Stimulated activated CD4-positive, alpha-beta T cell treated with anti-CD3 and anti-CD28 coated beads, Interleukin-1b, Interleukin-23, amount 100 ng/mL, for 1 hour (primary cell): ENCODE measurements around the gene GRN.

Experiments
- DNase-seq, 2 donors: peaks; one replicate each; pipeline ENCODE4 v3.0.0-alpha.2; 2020; ENCODE audit warnings: low read depth in 2 of 2

The GRN gene

DNA sequence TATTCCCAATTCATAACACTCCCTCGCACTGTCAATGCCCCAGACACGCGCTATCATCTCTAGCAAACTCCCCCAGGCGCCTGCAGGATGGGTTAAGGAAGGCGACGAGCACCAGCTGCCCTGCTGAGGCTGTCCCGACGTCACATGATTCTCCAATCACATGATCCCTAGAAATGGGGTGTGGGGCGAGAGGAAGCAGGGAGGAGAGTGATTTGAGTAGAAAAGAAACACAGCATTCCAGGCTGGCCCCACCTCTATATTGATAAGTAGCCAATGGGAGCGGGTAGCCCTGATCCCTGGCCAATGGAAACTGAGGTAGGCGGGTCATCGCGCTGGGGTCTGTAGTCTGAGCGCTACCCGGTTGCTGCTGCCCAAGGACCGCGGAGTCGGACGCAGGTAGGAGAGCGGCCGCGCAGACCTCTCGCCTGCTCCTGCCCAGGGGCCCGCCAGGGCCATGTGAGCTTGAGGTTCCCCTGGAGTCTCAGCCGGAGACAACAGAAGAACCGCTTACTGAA is at the start of gene GRN:
Gene GRN (plus strand): TSS at position 364 of the 515 bp plus-strand sequence. CDS start 3,863 bp downstream, outside the sequence.
- DNase-seq, result peak; percentile 62 to 67

DNA sequence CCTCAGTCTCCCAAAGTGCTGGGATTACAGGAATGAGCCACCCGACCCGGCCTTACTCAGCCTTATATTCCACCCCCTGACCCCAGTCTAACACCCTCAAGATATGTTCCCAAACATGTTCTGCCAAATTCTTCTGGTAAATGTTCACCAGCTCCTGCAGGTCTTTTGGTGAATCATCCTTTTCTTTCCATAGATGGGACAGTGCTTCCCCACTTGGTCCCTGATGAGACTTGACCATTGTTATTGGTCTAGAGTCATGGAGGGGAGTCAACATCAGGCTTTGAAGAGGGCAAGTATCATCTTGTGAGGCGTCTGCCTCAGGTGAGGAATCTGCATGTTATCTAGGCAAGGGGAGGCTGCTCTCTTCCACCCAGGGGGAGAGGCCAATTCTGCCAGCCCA is 47.1 kb upstream of the GRN start:
- no peak for DNase-seq

DNA sequence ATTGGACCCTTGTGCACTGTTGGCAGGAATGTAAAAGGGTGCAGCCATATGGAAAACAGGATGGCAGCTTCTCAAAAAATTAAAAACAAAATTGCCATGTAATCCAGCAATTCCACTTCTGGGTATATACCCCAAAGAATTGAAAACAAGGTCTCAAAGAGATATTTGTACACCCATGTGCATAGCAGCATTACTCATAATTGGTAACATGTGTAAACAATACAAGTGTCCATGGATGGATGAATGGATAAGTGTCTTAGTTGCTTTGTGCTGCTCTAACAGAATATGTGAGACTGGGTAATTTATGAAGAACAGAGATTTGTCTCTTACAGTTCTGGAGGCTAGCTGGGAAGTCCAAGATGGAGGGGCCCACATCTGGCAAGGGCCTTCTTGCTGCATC is 40.5 kb upstream of the GRN start:
- no peak for DNase-seq

DNA sequence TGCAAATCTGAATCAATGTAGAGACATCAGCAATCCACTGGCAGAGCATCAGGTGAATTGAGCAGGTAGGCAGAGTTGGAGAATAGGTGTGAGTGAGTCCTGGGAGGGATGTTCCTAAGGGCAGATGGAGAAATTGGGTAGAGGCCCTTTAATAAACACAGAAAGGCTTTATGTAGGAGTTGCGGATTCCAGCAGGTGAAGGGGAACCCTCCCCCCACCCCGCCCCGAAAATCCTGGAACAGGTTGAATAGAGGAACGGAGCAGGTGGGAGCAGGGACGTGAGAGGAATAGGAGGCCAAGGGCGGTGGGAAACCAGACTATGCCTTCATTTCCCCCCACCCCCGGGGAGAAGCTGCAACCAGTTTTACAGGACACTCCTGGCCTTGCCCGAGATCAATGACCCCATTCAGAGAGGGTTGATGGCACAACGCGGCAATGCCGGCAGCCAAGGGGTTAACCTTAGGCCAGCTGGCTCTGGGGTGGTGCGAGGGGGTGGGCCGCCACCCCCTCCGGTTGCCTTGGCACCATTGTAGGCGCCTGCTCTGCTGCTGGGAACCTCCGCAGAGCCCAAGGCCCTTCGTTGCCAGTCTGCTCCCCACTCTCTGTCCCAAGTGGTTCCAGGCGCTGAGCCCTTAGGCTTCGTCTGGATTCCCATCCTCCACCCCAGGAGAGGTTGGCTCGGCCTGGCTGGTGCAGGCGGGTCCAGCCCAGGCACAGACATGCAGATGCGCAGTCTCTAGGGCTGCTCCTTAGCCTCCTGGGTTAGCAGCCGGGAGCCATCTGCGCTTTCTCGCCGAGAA is 37.5 kb upstream of the GRN start:
- DNase-seq, result no peak

DNA sequence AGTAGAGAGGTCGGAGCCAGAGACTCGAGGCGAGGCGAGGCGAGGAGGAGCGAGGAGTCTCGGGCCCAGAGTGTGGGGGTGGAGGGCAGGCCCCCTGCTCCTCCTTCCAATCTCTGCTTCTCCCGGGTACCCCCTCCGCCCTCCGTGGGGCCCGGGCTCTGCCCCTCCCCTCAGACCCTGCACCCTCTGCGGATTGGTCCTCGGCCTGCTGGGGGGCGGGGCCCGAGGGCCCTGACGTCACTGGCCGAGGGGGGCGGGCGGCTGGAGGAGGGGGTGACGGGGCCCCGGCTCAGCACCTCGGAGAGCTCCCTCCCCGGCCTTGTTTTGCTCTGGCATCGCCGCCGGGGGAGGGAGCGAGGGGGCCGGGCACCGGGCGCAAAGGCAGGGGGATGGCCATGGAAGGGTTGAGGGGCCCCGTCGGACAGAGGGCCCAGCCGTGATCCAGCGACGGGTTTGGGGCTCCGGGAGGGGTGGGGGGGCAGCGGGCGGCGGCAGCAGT is 36.7 kb upstream of the GRN start, which contains the start of gene RUNDC3A:
Gene RUNDC3A (plus strand): TSS at position 282 of the 499 bp plus-strand sequence. CDS start 232 bp downstream, outside the sequence.
- peak; percentile 68 to 80 for DNase-seq

DNA sequence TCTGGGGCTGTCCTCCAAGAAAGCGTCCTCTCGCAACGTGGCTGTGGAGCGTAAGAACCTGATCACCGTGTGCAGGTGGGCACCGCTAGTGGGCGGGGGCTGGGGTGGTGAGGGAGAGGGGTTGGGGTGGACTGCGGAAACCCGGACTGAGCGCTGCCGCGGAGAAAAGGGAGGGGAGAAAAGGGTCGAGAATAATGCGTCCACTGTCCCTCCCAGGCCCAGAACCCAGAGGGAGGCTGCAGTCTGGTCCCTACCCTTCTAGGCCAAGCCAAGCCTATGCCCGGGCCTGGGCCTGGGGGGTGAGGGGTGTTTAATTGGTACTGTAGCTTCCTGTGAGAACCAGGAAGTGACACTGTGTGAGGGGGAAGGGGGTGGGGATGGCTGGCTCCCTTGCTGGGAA is 36.2 kb upstream of the GRN start:
- DNase-seq, result no peak

DNA sequence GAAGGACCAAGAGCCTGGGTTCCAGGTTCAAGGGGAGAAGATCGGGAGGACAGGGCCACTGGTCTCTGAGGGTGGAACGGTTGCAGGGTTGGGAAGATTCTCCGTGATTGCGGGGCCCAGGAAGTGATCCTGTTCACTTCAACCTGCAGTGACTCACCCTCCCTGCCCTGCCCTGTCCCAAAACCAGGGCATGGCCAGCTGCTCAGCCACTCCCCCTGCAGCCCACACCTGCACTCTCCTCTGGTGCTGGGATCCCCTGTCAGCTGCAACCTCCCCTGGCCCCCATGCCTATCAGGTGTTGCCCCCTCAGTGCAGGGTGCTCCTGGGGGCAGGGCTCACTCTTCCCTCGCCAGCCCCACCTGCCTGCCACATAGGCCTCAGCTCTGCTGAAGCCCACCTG is 35.6 kb upstream of the GRN start:
- DNase-seq, result no peak

DNA sequence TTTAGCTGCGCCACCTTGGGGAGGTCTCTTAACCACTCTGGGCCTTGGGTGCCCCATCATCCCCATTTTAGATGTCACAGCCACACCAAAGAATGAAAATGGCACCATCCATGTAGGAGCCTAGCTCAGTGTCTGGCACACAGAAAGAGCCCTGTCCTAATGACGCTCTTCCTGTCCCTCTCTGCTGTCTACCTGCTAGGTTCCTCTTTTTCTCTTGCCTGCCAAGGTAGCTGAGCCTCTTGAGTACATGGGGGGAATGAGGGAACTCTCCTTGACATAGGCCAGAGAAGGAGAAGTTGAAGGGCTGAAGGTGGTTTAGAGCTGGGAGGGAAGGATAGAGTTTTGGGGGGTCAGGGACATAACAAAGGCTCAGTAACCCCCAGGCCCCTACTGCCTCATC is 34.9 kb upstream of the GRN start:
- no peak for DNase-seq

DNA sequence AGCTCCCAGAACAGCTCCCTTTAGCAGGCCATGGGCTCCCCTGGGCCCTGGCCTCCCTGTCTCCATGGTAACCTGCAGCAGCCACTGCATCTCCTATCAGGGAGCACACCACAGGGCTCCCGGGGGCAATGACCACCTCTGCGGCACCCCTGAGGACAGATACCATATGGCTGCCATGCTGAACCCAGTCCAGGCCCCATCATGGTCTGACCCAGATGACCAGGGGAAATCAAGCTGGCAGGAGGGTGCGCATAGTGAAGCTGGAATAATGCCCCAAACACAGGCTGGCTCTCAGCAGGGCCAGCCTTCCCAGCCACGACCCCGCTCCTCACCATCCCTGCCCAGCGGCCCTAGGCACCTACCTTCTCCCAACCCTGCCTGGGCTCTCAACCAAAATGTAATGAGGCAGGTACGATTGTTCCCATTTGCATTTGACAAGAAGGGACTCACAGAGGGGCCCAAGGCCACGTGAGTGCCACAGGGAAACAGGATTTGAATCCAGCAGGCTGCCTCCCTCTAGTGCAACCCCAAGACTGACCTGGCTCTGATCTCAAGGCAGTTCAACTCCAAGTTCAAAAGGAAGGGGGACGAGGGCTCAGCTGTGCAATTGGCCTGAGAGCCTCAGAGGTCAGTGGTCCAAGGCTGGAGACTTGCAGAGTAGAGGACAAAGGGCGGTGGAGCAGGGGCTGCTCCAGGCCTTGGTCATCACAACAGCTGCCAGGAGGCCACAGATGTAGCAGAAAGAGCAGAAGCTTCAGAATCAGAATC is 34.3 kb upstream of the GRN start:
- DNase-seq, result no peak

DNA sequence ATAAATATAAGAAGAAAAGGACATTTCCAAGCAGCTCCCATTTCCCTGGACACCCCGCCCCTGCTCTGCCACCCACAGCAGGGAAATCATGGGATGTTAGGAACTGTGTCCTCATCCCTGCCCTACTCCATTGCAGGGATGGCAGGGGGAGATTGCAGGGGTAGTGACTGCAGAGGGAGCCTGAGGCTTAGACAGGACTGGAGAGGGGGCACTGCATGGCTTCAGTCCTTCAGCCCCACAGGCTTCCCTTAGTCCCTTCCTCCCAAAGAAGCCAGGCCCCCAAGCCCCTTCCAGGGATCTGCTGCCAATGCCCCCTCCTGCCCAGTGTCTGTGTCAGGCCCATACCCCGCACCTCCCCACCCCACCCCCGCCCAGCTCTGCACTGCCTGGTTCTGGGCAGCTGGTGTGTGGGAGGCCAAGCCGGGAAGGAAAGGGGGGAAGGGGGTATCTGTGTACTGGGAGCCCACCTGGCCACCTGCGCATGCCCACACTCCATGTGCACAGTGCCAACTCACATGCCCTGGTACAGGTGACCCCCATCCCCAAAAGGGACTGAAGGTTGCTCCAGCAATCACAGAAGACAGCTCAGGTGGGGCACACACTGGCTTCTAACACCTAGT is 33.4 kb upstream of the GRN start:
- DNase-seq, result no peak

DNA sequence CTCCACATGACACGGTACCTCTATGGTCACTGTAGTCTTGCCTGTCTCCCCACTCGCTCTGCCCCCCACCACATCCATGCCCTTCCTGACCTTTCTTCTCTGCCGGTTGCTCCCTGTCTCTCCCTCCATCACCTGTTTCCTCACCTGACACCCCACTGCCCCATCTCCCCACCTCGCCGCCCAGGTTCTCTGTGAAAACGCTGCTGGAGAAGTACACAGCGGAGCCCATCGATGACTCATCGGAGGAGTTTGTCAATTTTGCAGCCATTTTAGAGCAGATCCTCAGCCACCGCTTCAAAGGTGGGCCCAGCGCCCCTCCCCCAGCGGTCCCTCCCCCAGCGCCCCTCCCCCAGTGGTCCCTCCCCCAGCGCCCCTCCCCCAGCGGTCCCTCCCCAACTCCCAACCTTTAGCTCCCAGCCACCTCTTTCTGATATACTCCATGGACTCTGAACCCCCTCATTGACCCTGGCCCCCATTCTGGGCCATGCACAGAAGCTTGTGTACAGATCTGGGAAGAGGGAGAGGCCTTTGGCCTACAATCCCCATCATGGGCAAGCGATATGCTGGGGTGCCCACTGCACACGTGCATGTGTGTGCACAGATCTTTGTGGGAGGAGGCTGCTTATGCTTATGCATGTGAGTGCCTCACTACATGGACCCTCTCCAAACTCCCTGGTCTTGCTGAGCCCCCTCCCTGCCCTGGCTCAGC is 32.6 kb upstream of the GRN start:
- no peak for DNase-seq

DNA sequence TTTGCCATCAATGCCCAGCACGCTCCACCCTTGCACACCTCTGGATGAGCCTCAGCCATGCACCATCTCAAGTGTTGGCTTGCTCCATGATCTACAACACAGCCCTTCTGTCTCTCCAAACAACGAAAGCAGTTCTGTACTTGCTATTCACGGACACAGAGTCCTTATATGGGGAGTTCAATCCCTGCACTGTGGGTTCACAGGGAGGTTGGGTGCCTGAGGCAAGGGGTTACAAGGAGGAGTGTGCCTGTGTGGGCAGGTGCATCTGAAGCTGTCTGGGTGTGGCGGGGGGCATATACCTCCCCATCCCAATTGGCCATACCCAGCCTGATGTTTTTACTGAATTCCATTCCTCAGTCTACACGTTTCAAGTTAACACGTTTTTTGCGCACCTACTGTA is 31.1 kb upstream of the GRN start:
- no peak for DNase-seq

DNA sequence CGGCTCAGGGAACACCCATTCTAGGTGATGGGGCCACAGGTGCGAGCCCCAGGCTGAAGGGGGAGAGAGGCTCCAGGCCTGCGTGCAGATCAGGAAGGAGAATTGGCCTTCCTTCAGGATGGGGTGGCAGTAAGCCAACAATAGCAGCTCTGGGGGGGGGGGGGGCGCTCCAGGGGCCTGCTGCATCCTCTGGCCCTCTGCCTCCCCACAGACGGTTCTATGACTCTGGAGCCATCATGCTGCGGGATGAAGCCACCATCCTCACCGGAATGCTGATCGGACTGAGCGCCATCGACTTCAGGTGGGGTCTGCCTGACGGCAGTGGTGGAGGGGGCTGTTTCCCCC is 30.6 kb upstream of the GRN start:
- no peak for DNase-seq

DNA sequence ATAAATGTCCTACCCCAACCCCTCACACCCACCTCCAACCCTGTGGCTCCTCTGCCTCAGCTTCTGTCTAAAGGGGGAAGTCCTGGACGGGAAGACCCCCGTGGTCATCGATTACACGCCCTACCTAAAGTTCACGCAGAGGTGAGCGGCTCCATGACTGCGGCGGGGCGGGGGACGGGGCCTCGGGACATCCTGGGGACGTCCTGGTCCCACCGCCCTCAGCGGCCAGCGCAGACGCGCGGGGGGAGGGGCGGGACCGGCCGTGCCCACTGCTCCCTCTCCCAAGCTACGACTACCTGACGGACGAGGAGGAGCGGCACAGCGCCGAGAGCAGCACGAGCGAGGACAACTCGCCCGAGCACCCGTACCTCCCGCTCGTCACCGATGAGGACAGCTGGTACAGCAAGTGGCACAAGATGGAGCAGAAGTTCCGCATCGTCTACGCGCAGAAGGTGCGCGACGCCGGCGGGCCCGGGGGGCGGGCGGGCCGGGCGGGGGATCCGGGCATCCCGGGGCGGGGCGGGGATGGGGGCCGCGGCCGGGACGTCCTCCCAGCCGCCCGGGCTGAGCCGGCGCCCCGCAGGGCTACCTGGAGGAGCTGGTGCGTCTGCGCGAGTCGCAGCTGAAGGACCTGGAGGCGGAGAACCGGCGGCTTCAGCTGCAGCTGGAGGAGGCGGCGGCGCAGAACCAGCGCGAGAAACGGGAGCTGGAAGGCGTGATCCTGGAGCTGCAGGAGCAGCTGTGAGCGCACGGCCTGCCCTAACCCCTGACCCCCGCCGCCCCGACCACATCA is 30.0 kb upstream of the GRN start:
- DNase-seq, result peak in 1 of 2 donors; percentile 29

DNA sequence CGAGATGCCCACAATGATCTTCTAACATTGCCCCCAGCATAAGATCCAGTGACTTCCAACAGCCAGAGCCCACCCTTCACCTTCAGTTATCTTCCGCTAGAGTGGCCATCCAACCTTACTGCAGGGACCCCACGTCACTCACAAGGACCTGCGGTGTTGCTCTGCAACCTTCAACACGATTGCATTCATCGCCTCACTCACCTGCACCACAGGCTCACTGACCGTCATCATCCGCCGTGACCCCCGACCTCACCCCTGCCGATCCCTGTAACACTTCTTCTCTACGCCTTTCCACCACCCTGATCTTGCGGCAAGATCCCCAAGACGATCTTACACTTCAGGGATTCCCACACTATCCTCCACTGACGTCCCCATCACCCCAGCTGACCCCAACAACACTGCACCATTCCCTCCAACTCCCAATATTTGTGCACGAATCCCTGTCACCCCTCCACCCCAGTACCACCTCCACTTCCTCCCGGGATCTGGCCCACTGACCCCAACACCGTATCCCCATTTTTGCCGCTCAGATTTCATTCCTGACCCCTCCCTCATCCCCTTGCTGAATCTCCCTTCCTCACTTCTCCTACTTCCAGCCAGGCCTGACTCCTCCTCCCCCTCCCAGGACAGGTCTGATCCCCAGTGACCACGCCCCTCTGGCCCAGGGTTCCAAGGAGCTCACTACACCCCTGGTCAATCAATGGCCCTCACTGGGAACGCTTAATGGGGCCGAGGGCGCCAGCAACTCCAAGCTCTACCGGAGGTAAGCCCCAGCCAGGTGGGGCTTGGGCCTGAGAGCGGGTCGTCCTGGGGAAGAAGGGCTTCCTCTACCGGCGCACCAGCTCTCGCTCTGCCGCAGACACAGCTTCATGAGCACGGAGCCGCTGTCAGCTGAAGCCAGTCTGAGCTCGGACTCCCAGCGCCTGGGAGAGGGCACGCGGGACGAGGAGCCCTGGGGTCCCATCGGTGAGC is 29.1 kb upstream of the GRN start:
- DNase-seq, result no peak

DNA sequence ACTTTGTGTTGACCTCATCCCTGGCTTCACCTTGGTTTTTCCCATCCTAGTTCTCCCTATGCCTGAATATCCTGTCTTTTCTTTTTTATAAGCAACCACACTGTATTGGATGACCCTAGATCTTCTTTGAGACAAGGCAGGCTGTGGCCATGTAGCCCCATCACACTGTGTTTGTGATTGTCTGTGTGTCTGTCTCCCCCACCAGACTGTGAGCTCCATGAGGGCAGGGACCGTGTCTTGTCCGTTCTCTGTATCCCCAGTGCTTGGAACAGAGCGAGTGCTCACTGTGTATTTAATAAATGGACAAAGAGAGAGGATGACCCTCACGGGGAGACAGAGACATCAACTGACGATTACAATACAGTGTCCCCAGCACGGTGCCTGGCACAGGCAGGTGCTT is 27.6 kb upstream of the GRN start:
- DNase-seq, result no peak

DNA sequence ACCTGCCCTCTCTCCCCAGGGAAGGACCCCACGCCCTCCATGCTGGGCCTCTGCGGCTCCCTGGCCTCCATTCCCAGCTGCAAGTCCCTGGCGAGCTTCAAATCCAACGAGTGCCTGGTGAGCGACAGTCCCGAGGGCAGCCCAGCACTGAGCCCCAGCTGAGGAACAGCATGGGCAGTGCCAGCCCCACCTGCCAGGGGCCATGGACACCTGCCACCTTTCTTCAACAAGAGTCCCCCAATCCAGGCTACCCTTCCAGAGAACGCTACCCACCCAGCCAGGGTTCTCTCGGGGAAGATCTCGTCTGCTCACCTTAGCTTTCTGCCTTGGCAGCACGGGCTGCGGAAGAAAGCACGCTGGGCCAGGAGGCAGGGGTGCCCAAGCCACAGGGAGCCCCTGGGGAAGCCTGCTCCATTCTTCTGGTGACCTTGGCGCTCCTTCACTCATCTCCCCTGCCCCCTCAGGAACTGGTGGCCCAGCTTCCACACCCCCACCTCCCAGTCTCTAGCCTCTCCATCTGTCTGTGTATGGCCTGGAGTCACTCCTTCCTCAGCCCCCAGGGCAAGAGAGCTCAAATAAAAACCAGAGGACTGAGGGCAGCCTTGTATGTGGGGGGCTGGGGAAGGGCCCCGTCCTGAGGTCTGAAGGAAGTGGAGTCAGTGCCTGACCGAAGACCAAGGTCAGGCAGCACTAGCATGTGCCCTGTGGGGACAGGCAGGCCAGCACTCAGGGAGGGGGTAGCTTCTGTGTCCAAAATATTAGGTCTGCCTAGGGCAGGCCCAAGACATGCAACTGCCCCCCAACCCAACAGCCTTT is 26.8 kb upstream of the GRN start:
- DNase-seq, result no peak

DNA sequence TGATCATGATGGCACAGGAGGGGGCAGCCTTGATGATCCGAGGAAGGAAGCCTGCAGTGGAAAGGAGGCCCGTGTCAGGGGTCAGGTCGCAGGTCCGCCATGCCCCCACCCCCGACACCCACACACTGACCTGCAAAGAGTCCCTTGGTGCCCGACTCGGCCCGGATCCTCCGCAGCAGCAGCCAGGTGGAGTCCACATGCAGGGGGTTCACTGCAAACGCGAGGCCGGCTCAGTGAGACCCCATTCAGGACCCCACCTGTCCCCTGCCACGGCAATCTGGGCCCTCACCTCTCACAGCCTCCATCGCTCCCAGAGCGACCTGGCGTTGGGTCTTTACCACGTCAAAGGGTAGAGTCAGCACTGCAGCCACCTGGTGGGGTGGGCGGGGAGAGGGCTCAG is 25.0 kb upstream of the GRN start:
- DNase-seq, result no peak
